Measurements from ENCODE around the gene HNF1A.

HNF1A gene

GRCh38 chr12:120961604-120962531 lies 16.5 kb upstream of the HNF1A start:
- no peak for TF ChIP-seq CTCF (conservative IDR thresholded peaks at IDR 0.05)
- no peak overlapping the region for H3K27ac ChIP-seq

GRCh38 chr12:120962532-120963020 lies 15.8 kb upstream of the HNF1A start:
- H3K27ac ChIP-seq: no peak overlapping the region
- TF ChIP-seq CTCF (conservative IDR thresholded peaks at IDR 0.05): no peak

GRCh38 chr12:120964298-120964697 lies 14.0 kb upstream of the HNF1A start:
- no peak for TF ChIP-seq CTCF (conservative IDR thresholded peaks at IDR 0.05)
- H3K27ac ChIP-seq: no peak overlapping the region

GRCh38 chr12:120965534-120966091 lies 12.7 kb upstream of the HNF1A start:
- no peak for TF ChIP-seq CTCF (conservative IDR thresholded peaks at IDR 0.05)
- H3K27ac ChIP-seq: no peak overlapping the region

- TF ChIP-seq CTCF (conservative IDR thresholded peaks at IDR 0.05): no peak
Observed at GRCh38 chr12:120970310-120970709, 8.0 kb upstream of the HNF1A start.

GRCh38 chr12:120971299-120972180 lies 6.8 kb upstream of the HNF1A start:
- peak; percentile 93 for TF ChIP-seq CTCF (conservative IDR thresholded peaks at IDR 0.05)
- no peak overlapping the region for H3K27ac ChIP-seq

More at GRCh38 chr12:120970310-120970709, 8.0 kb upstream of the HNF1A start:
- no peak overlapping the region for H3K27ac ChIP-seq

All from VCaP (cell line).